H1 (cell line): ENCODE results near the gene TMEM163. TPM values are rescaled to one million over a fixed set of nuclear protein-coding genes. Genes with fewer than 3 reads are reported as not detected.

Source experiments
- CTCF ChIA-PET: fragments of 300-600 bp; sonication (Branson Sonifier 250); formaldehyde crosslinking; loops from one replicate; lab custom pipeline; 2021; ENCODE audit not compliant: partially characterized antibody; lab: Charles Lee
- POLR2A ChIA-PET: fragments of 300-600 bp; sonication (Branson Sonifier 250); formaldehyde crosslinking; loops from one replicate; lab custom pipeline; 2021; ENCODE audit warnings: inconsistent platforms; ENCODE audit not compliant: partially characterized antibody; lab: Charles Lee
- DNase-seq, 2 experiments: peaks; one replicate each; pipeline versions ENCODE4 v3.0.0 to v3.0.0-alpha.2; 2010 to 2022; ENCODE audit warnings: low spot score in 2 of 2, low read depth in 1 of 2, mixed read lengths in 1 of 2
- FAIRE-seq: peaks from 2 replicates; lab custom pipeline; 2011; peaks lifted over from hg19 to GRCh38; lab: Jason Lieb, UNC
- H2AFZ ChIP-seq: 2 replicates; pipeline ENCODE4 v1.8.1; 2012; ENCODE audit warnings: low read length, inconsistent platforms
- H2AK5ac ChIP-seq: 2 replicates; pipeline ENCODE4 v1.6.1; 2013; ENCODE audit warnings: low read depth, low read length
- H2BK120ac ChIP-seq: replicated peaks from 2 replicates; pipeline ENCODE3; 2013; ENCODE audit warnings: low read depth, low read length, inconsistent platforms
- H2BK12ac ChIP-seq: 2 replicates; pipeline ENCODE4 v1.6.1; 2013; ENCODE audit warnings: low read depth, low read length
- H2BK15ac ChIP-seq: 2 replicates; pipeline ENCODE4 v1.6.1; 2013; ENCODE audit warnings: low read length
- H2BK20ac ChIP-seq: 2 replicates; pipeline ENCODE4 v1.6.1; 2013; ENCODE audit warnings: low read length
- H2BK5ac ChIP-seq: 2 replicates; pipeline ENCODE4 v1.6.1; 2013; ENCODE audit warnings: low read depth, low read length
- H3K14ac ChIP-seq: 2 replicates; pipeline ENCODE4 v1.6.1; 2013; ENCODE audit warnings: inconsistent platforms; ENCODE audit not compliant: insufficient read length
- H3K18ac ChIP-seq: 2 replicates; pipeline ENCODE4 v1.6.1; 2013; ENCODE audit warnings: low read length; ENCODE audit errors: extremely low read depth
- H3K23ac ChIP-seq: 2 replicates; pipeline ENCODE4 v1.6.1; 2013; ENCODE audit warnings: inconsistent platforms; ENCODE audit not compliant: insufficient read length
- H3K23me2 ChIP-seq: 2 replicates; pipeline ENCODE4 v1.6.1; 2013; ENCODE audit warnings: low read depth, low read length
- H3K27ac ChIP-seq: 2 replicates; pipeline ENCODE4 v1.6.1; 2011; ENCODE audit warnings: low read depth, low read length, inconsistent platforms
- H3K27me3 ChIP-seq, 4 experiments: replicated peaks in 1 of 4; 1 replicate in 1 of 4; 2 replicates in 3 of 4; pipeline versions ENCODE4 v1.6.1 to v1.8.1; 2011 to 2013; ENCODE audit warnings: low read length in 3 of 4, mild to moderate bottlenecking in 3 of 4, inconsistent platforms in 2 of 4, mixed read lengths in 2 of 4, moderate library complexity in 1 of 4; ENCODE audit not compliant: control insufficient read depth in 3 of 4, insufficient read depth in 3 of 4; ENCODE audit errors: extremely low read depth in 1 of 4
- H3K36me3 ChIP-seq, 4 experiments: 2 replicates each; pipeline versions ENCODE4 v1.6.1 to v1.8.1; 2011 to 2013; ENCODE audit warnings: mild to moderate bottlenecking in 4 of 4, low read length in 3 of 4, moderate library complexity in 2 of 4, control low read depth in 1 of 4, inconsistent platforms in 1 of 4; ENCODE audit not compliant: insufficient read depth in 4 of 4, control insufficient read depth in 2 of 4
- H3K4ac ChIP-seq: replicated peaks from 2 replicates; pipeline ENCODE3; 2013; ENCODE audit warnings: low read length, low read depth, mixed read lengths, inconsistent platforms; ENCODE audit not compliant: insufficient read length
- H3K4me1 ChIP-seq, 4 experiments: replicated peaks in 1 of 4; 1 replicate in 1 of 4; 2 replicates in 3 of 4; pipeline versions ENCODE4 v1.6.1 to v1.8.1; 2011 to 2013; ENCODE audit warnings: low read length in 3 of 4, inconsistent platforms in 2 of 4, mixed read lengths in 1 of 4; ENCODE audit not compliant: insufficient read depth in 4 of 4, control insufficient read depth in 3 of 4
- H3K4me2 ChIP-seq, 2 experiments: 2 replicates each; pipeline versions ENCODE4 v1.6.1 to v1.8.1; 2011 to 2013; ENCODE audit warnings: low read depth in 2 of 2, low read length in 2 of 2, control low read depth in 1 of 2, inconsistent platforms in 1 of 2, mild to moderate bottlenecking in 1 of 2; ENCODE audit not compliant: insufficient read depth in 1 of 2
- H3K4me3 ChIP-seq, 4 experiments: fragments of 200-600, 300-600 bp in 1 of 4; sonication (generic), shearing (Covaris generic), sonication (Bioruptor Twin) in 1 of 4; 2 replicates each; pipeline versions ENCODE4 v1.5.1 to v1.8.1; 2011 to 2016; ENCODE audit warnings: low read length in 4 of 4, low read depth in 3 of 4, control low read depth in 2 of 4, inconsistent platforms in 2 of 4, mild to moderate bottlenecking in 2 of 4, mixed read lengths in 1 of 4, moderate library complexity in 1 of 4; ENCODE audit not compliant: insufficient read depth in 2 of 4; ENCODE audit errors: extremely low read depth in 1 of 4
- H3K56ac ChIP-seq: replicated peaks from 2 replicates; pipeline ENCODE3; 2013; ENCODE audit warnings: low read depth, mild to moderate bottlenecking, mixed read lengths, low read length, inconsistent platforms; ENCODE audit not compliant: insufficient read length
- H3K79me1 ChIP-seq: 2 replicates; pipeline ENCODE4 v1.6.1; 2013; ENCODE audit warnings: low read depth, low read length, control low read depth
- H3K79me2 ChIP-seq, 2 experiments: 2 replicates each; pipeline versions ENCODE4 v1.6.1 to v1.8.1; 2012 to 2013; ENCODE audit warnings: low read length in 2 of 2, mild to moderate bottlenecking in 2 of 2, inconsistent platforms in 1 of 2; ENCODE audit not compliant: insufficient read depth in 2 of 2, control insufficient read depth in 1 of 2
- H3K9ac ChIP-seq, 4 experiments: replicated peaks in 1 of 4; 1 replicate in 1 of 4; 2 replicates in 3 of 4; pipeline versions ENCODE4 v1.6.1 to v1.8.1; 2011 to 2013; ENCODE audit warnings: low read depth in 3 of 4, low read length in 3 of 4, control low read depth in 2 of 4, mild to moderate bottlenecking in 2 of 4, moderate library complexity in 2 of 4, inconsistent platforms in 1 of 4; ENCODE audit errors: extremely low read depth in 1 of 4
- H3K9me3 ChIP-seq, 2 experiments: 2 replicates each; pipeline versions ENCODE4 v1.6.1 to v1.8.1; 2012 to 2013; ENCODE audit warnings: mild to moderate bottlenecking in 2 of 2, moderate library complexity in 2 of 2, control low read depth in 1 of 2, inconsistent platforms in 1 of 2, low read depth in 1 of 2, low read length in 1 of 2, mixed read lengths in 1 of 2; ENCODE audit not compliant: insufficient read depth in 2 of 2
- H4K20me1 ChIP-seq, 2 experiments: replicated peaks in 1 of 2; 2 replicates each; pipeline versions ENCODE3 to v1.8.1; 2011 to 2013; ENCODE audit warnings: inconsistent platforms in 2 of 2, low read length in 2 of 2, mild to moderate bottlenecking in 1 of 2; ENCODE audit not compliant: insufficient read depth in 2 of 2, control insufficient read depth in 1 of 2
- H4K5ac ChIP-seq: 2 replicates; pipeline ENCODE4 v1.6.1; 2013; ENCODE audit warnings: low read length, low read depth, mixed read lengths, inconsistent platforms; ENCODE audit not compliant: insufficient read length
- H4K8ac ChIP-seq: 2 replicates; pipeline ENCODE4 v1.8.0; 2013; ENCODE audit warnings: mild to moderate bottlenecking, moderate library complexity, low read length, inconsistent platforms; ENCODE audit not compliant: insufficient read depth; ENCODE audit errors: extremely low read depth
- H4K91ac ChIP-seq: replicated peaks from 2 replicates; pipeline ENCODE3; 2013; ENCODE audit warnings: low read length, mixed read lengths, inconsistent platforms; ENCODE audit not compliant: insufficient read length
- CBX5 ChIP-seq: fragments of 300-800, 300-1000 bp; sonication (generic); IDR thresholded peaks from 2 replicates; pipeline ENCODE4 v1.7.1; 2016; ENCODE audit warnings: antibody characterized with exemption, low read length, low read depth
- CEBPB ChIP-seq: IDR thresholded peaks from 2 replicates; pipeline ENCODE4 v1.6.1; 2012; ENCODE audit warnings: low read depth, low read length
- CTBP2 ChIP-seq: IDR thresholded peaks from 2 replicates; pipeline ENCODE4 v1.7.0; 2011; ENCODE audit warnings: borderline replicate concordance, mild to moderate bottlenecking, moderate library complexity, mixed read lengths, low read length; ENCODE audit not compliant: insufficient read depth, insufficient read length
- HDAC6 ChIP-seq: IDR thresholded peaks from one replicate; pipeline ENCODE4 v1.7.1; 2012; ENCODE audit warnings: low read depth, mild to moderate bottlenecking, inconsistent platforms, low read length, moderate library complexity
- RNF2 ChIP-seq: fragments of 200-900, 300-1000 bp; sonication (generic); IDR thresholded peaks from 2 replicates; pipeline ENCODE4 v1.7.1; 2016; ENCODE audit warnings: borderline replicate concordance, low read depth, mild to moderate bottlenecking, antibody characterized with exemption, low read length; ENCODE audit not compliant: poor library complexity, severe bottlenecking; ENCODE audit errors: missing control alignments
- TCF12 ChIP-seq: IDR thresholded peaks from 2 replicates; pipeline ENCODE4 v1.6.1; 2011; ENCODE audit warnings: low read depth, mild to moderate bottlenecking, low read length
- ZNF274 ChIP-seq: IDR thresholded peaks from 2 replicates; pipeline ENCODE4 v1.7.0; 2012; ENCODE audit warnings: low read length, borderline replicate concordance; ENCODE audit errors: extremely low read depth
- WGBS, 2 experiments: shearing (Covaris generic) in 1 of 2; methylation state at CpG; one replicate each; pipeline versions ENCODE4 v1.1.6 to v1.1.7; 2013 to 2015; ENCODE audit warnings: low lambda C conversion rate in 2 of 2, mixed read lengths in 2 of 2, inconsistent platforms in 1 of 2, low coverage in 1 of 2, missing lambda C conversion rate in 1 of 2; ENCODE audit not compliant: insufficient replicate concordance in 2 of 2, insufficient coverage in 1 of 2, insufficient read length in 1 of 2; ENCODE audit errors: extremely low coverage in 1 of 2, missing lambda C conversion rate in 1 of 2; 5-methylcytosine and 5-hydroxymethylcytosine counted together
- polyA plus RNA-seq, 7 experiments: library from polyadenylated mRNA; depleted of rRNA in 3 of 7; stranded (reverse) in 5 of 7; unstranded in 2 of 7; fragments of >200 nt in 5 of 7; fragments of 200-250 nt in 2 of 7; gene quantifications; 1 replicate in 5 of 7; 2 replicates in 1 of 7; 4 replicates in 1 of 7; pipeline versions ENCODE4 v1.2.1 to v1.2.3, GENCODE V29; 2011 to 2013; ENCODE audit warnings: missing spikeins in 2 of 7, mixed read lengths in 2 of 7
- total RNA-seq: library from RNA; stranded (reverse); fragmentation: NEBNext Ultra II Directional; extraction: Animal tissue kit (Norgen Biotek cat#: 25700); gene quantifications from 2 replicates; pipeline ENCODE4 v1.2.1, GENCODE V29; 2021

TMEM163 gene
- total and polyA plus RNA-seq, 2 of the 8 experiments (the other 6 are each of a cell fraction or from before 2014, with no cell fraction given) = 2.8 to 3.2 TPM

GRCh38 chr2:134433979-134434378 lies 284.8 kb downstream of the TMEM163 start:
- Histone ChIP-seq H3K4me3 (no peak overlapping the region), H3K18ac (no peak overlapping the region), H2AFZ (no peak overlapping the region), H3K4me1 (peaks cover 0 to 8% (median 5%) of the 10 kb centered on the region in 4 experiments; a peak in 4 of 7 replicates), H2BK12ac (no peak overlapping the region), H3K56ac (no peak overlapping the region), H2BK120ac (no peak overlapping the region), H4K91ac (no peak overlapping the region), H2BK15ac (no peak overlapping the region), H3K79me2 (no peaks in the 10 kb centered on the region), H4K5ac (no peak overlapping the region), H3K23ac (no peak overlapping the region), H3K4ac (no peak overlapping the region), H3K4me2 (no peak overlapping the region), H4K20me1 (peaks cover 10 to 16% of the 10 kb centered on the region in 2 experiments), H2BK20ac (no peak overlapping the region), H2BK5ac (no peak overlapping the region), H3K79me1 (no peaks in the 10 kb centered on the region; the same call in 1 of the 2 replicates), H3K27me3 (peaks cover 3 to 40% (median 22%) of the 10 kb centered on the region in 4 experiments; a peak in 6 of 7 replicates), H3K36me3 (0 out of 8 replicates have a peak, but pooled peaks cover 0 to 2% (median 0%) of the 10 kb centered on the region in 4 experiments), H2AK5ac (no peak overlapping the region), H3K9me3 (no peaks in the 10 kb centered on the region), H4K8ac (no peak overlapping the region)
- ChIA-PET POLR2A (no interaction called here), CTCF (interaction anchor here (1.2 to 10.9 kb wide), 2 partner anchors 15 to 172 kb away, joined by 5 to 132 read pairs; no protein-coding TSS in a partner anchor)
- FAIRE-seq (no peak), DNase-seq (no peak)
- 84% methylated on average over 6 of the region's 6 CpGs; no CpG with 5 or more reads in 1 of the 2 experiments for whole genome bisulfite sequencing, 2 experiments
- TF ChIP-seq CBX5 = no peak
- TF ChIP-seq CTBP2 = no peak
- no peak for TF ChIP-seq HDAC6
- TF ChIP-seq TCF12 = no peak
- TF ChIP-seq ZNF274 = no peak
- no peak for TF ChIP-seq RNF2
- TF ChIP-seq CEBPB = no peak
- TF ChIP-seq, all 59 proteins: peak for 0
- H3K14ac ChIP-seq = no peak overlapping the region
- H3K9ac ChIP-seq = no peak overlapping the region
- no peaks in the 10 kb centered on the region for H3K23me2 ChIP-seq
- H3K27ac ChIP-seq = no peak overlapping the region
